HG03432 (cell line): ENCODE measurements around the gene ACO2.
A peak's percentile ranks its signal among the peaks of the same experiment; 100 is the strongest.
"Not testable (repeated sequence)": the region's sequence is repeated elsewhere in the genome, so short reads cannot be mapped to it uniquely, and the experiment has no call there.

Source experiments
- ATAC-seq: cut with Tn5 transposase; IDR thresholded peaks from one replicate; pipeline ENCODE4 v1.9.1; 2021; ENCODE audit warnings: mild to moderate bottlenecking, moderate library complexity; ENCODE audit not compliant: unreplicated experiment

Gene ACO2

GRCh38 chr22:41447435-41448188 is 21.3 kb upstream of the ACO2 start:
- ATAC-seq: no peak

GRCh38 chr22:41448189-41448808 is 20.6 kb upstream of the ACO2 start:
- peak; percentile 45 for ATAC-seq

- no peak for ATAC-seq
Measured at GRCh38 chr22:41458161-41458728, 10.7 kb upstream of the ACO2 start.

GRCh38 chr22:41459431-41459830 is 9.5 kb upstream of the ACO2 start:
- no peak for ATAC-seq

- not testable (repeated sequence) for ATAC-seq
Measured at GRCh38 chr22:41460071-41460470, 8.8 kb upstream of the ACO2 start.

GRCh38 chr22:41461901-41462300 is 7.0 kb upstream of the ACO2 start:
- no peak for ATAC-seq

- peak; percentile 35 for ATAC-seq
Measured at GRCh38 chr22:41469218-41469851, 418 bp downstream of the ACO2 start.

GRCh38 chr22:41470886-41471285 is 2.0 kb downstream of the ACO2 start:
- ATAC-seq: no peak

GRCh38 chr22:41471568-41471967 is 2.7 kb downstream of the ACO2 start:
- no peak for ATAC-seq

GRCh38 chr22:41474872-41475451 is 6.0 kb downstream of the ACO2 start:
- no peak for ATAC-seq

GRCh38 chr22:41478473-41478872 is 9.6 kb downstream of the ACO2 start:
- ATAC-seq: no peak

- no peak for ATAC-seq
Measured at GRCh38 chr22:41478891-41479521, 10.1 kb downstream of the ACO2 start.

- no peak for ATAC-seq
Measured at GRCh38 chr22:41479671-41480396, 10.9 kb downstream of the ACO2 start.

- no peak for ATAC-seq
Measured at GRCh38 chr22:41480397-41480735, 11.4 kb downstream of the ACO2 start.

- no peak for ATAC-seq
Measured at GRCh38 chr22:41481131-41481830, 12.4 kb downstream of the ACO2 start.

- ATAC-seq: no peak
Measured at GRCh38 chr22:41481925-41482318, 13.0 kb downstream of the ACO2 start.

- ATAC-seq: no peak
Measured at GRCh38 chr22:41482319-41482935, 13.5 kb downstream of the ACO2 start.

- ATAC-seq: no peak
Measured at GRCh38 chr22:41485033-41485432, 16.1 kb downstream of the ACO2 start.
